Sigmoid colon (tissue), 7 donors: Measurements from ENCODE around the gene UCN. TPM values are rescaled to one million over a fixed set of nuclear protein-coding genes. Genes with fewer than 3 reads are reported as not detected.

Experiments used
- DNase-seq: peaks from one replicate; pipeline ENCODE4 v3.0.0-alpha.2; 2019
- H3K27ac ChIP-seq, 4 donors: fragments of 200-600 bp; sonication (generic); one replicate each; pipeline ENCODE4 v1.5.1; 2016 to 2019; ENCODE audit warnings: mild to moderate bottlenecking in 1 of 4
- H3K27me3 ChIP-seq, 3 donors: fragments of 200-600 bp; sonication (generic); one replicate each; pipeline ENCODE4 v1.5.1; 2019; ENCODE audit warnings: mild to moderate bottlenecking in 1 of 3
- H3K36me3 ChIP-seq, 4 donors: fragments of 200-600 bp; sonication (generic); one replicate each; pipeline ENCODE4 v1.5.1; 2016 to 2019
- H3K4me1 ChIP-seq, 4 donors: fragments of 200-600 bp; sonication (generic); one replicate each; pipeline ENCODE4 v1.5.1; 2017 to 2019
- H3K4me3 ChIP-seq, 4 donors: fragments of 200-600 bp; sonication (generic); one replicate each; pipeline ENCODE4 v1.5.1; 2017 to 2019; ENCODE audit warnings: mild to moderate bottlenecking in 2 of 4, moderate library complexity in 1 of 4
- H3K9me3 ChIP-seq, 4 donors: fragments of 200-600 bp in 3 of 4; sonication (generic) in 3 of 4; one replicate each; pipeline versions ENCODE4 v1.5.1 to v1.6.1; 2013 to 2019
- EP300 ChIP-seq, 4 donors: sonication (generic); formaldehyde crosslinking; IDR thresholded peaks; one replicate each; pipeline ENCODE4 v1.6.1; 2017; ENCODE audit warnings: antibody characterized with exemption in 4 of 4
- POLR2A ChIP-seq, 2 donors: fragments of 450-650 bp; IDR thresholded peaks; one replicate each; pipeline ENCODE4 v1.6.1; 2016; ENCODE audit warnings: antibody characterized with exemption in 2 of 2, mild to moderate bottlenecking in 2 of 2, moderate library complexity in 2 of 2
- POLR2AphosphoS5 ChIP-seq, 4 donors: sonication (generic); formaldehyde crosslinking; IDR thresholded peaks; one replicate each; pipeline ENCODE4 v1.6.1; 2017; ENCODE audit warnings: antibody characterized with exemption in 4 of 4
- WGBS, 2 donors: extraction: QIAGEN DNeasy Blood & Tissue Kit; methylation state at CpG; one replicate each; pipeline ENCODE4 v1.1.7; 2013; 5-methylcytosine and 5-hydroxymethylcytosine counted together
- intact Hi-C: fragments of 100-400 bp; cut with DNase I; formaldehyde crosslinking; loops from one replicate; pipeline ENCODE4 v1.15.1; 2023
- polyA plus RNA-seq, 3 donors: library from polyadenylated mRNA; stranded (reverse); fragments of 200-250 nt; gene quantifications; one replicate each; pipeline ENCODE4 v1.2.3, GENCODE V29; 2013
- total RNA-seq, 4 donors: library from RNA; depleted of rRNA; stranded (reverse); fragments of >200 nt; gene quantifications; one replicate each; pipeline ENCODE4 v1.1.0, GENCODE V29; 2016
- TF ChIP-seq, protein P1 (sequence below), 4 experiments: fragments of 450-650 bp in 3 of 4; fragments of 200-600 bp in 1 of 4; IDR thresholded peaks; one replicate each; pipeline ENCODE4 v1.5.1; 2016 to 2019; ENCODE audit warnings: antibody characterized with exemption in 4 of 4, mild to moderate bottlenecking in 3 of 4, moderate library complexity in 2 of 4
- donor health status: healthy with polysubstance abuse.
- donor health status: Bipolar disorder and iron deficiency.
- donor health status: healthy.

UCN gene
- total and polyA plus RNA-seq, 7 donors: 0.71 to 6.5 (median 1.6) TPM; not detected in 2

DNA sequence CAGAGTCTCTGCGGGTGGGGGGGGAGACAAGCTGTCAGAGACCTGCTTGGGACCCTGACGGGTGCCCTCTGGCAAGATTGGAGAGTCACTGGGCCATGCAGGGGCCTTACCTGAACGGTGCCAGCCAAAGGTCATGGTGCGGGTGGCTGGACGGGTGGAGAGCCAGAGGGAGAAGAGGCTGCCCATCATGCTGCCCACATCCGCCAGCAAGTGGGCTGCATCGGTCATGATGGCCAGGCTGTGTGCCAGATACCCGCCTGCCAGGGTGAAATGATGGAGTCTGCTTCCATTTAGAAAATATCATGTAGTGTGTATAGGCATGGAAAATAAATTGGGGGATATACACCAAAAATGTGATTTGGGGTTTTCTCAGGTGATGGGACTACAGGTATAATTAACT is 50.2 kb downstream of the UCN start:
- TF ChIP-seq, protein P1, sequence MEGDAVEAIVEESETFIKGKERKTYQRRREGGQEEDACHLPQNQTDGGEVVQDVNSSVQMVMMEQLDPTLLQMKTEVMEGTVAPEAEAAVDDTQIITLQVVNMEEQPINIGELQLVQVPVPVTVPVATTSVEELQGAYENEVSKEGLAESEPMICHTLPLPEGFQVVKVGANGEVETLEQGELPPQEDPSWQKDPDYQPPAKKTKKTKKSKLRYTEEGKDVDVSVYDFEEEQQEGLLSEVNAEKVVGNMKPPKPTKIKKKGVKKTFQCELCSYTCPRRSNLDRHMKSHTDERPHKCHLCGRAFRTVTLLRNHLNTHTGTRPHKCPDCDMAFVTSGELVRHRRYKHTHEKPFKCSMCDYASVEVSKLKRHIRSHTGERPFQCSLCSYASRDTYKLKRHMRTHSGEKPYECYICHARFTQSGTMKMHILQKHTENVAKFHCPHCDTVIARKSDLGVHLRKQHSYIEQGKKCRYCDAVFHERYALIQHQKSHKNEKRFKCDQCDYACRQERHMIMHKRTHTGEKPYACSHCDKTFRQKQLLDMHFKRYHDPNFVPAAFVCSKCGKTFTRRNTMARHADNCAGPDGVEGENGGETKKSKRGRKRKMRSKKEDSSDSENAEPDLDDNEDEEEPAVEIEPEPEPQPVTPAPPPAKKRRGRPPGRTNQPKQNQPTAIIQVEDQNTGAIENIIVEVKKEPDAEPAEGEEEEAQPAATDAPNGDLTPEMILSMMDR (IDR thresholded peaks at IDR 0.05): no peak
- TF ChIP-seq EP300 (IDR thresholded peaks at IDR 0.05) (no peak), POLR2A (IDR thresholded peaks at IDR 0.05) (no peak), POLR2AphosphoS5 (IDR thresholded peaks at IDR 0.05) (no peak)
- Histone ChIP-seq H3K27me3 (peaks cover 28 to 80% (median 51%) of the 10 kb centered on the region in 3 donors), H3K4me3 (no peak overlapping the region), H3K4me1 (peaks cover 0 to 14% (median 14%) of the 10 kb centered on the region in 4 donors), H3K27ac (no peak overlapping the region), H3K9me3 (no peaks in the 10 kb centered on the region), H3K36me3 (no peaks in the 10 kb centered on the region)
- DNase-seq: no peak
- WGBS, 2 donors: 82 to 90% methylated on average over 8 of the region's 8 CpGs
- intact Hi-C loops: no loop called here

Other genes starting within 250 kb of the UCN start
- 100 to 1,000 TPM; 244 to 428 (median 382) TPM for gene OST4, start 236.8 kb downstream of the UCN start, total RNA-seq
- gene OST4, start 236.8 kb downstream of the UCN start, polyA plus RNA-seq: 100 to 1,000 TPM; 366 to 688 (median 635) TPM
- gene EMILIN1, start 229.8 kb downstream of the UCN start, total RNA-seq: 100 to 1,000 TPM; 156 to 350 (median 279) TPM
- gene EMILIN1, start 229.8 kb downstream of the UCN start, polyA plus RNA-seq: 10 to 100 TPM in 1 of 3 donors, 1 to 10 TPM in 2; 4.8 to 50.9 (median 5.3) TPM
- 1 to 10 TPM; 1.6 to 5.3 (median 3.8) TPM for gene KHK, start 221.7 kb downstream of the UCN start, total RNA-seq
- gene KHK, start 221.7 kb downstream of the UCN start, polyA plus RNA-seq: 10 to 100 TPM in 1 of 3 donors, 1 to 10 TPM in 2; 2.4 to 12.7 (median 6.7) TPM
- 1 to 10 TPM in 2 of 4 donors, under 1 TPM in 2; 0.68 to 1.4 (median 0.97) TPM for gene CGREF1, start 189.3 kb downstream of the UCN start, total RNA-seq
- 1 to 10 TPM in 1 of 3 donors, not detected in 2; 2.6 TPM for gene CGREF1, start 189.3 kb downstream of the UCN start, polyA plus RNA-seq
- gene ABHD1, start 184.6 kb downstream of the UCN start, total RNA-seq: not detected
- gene ABHD1, start 184.6 kb downstream of the UCN start, polyA plus RNA-seq: under 1 TPM in 1 of 3 donors, not detected in 2; 0.15 TPM
- 10 to 100 TPM; 47.6 to 58.5 (median 51.6) TPM for gene PREB, start 173.8 kb downstream of the UCN start, total RNA-seq
- gene PREB, start 173.8 kb downstream of the UCN start, polyA plus RNA-seq: 10 to 100 TPM; 28.2 to 50.1 (median 41.8) TPM
- not detected for gene PRR30, start 169.0 kb downstream of the UCN start, total RNA-seq
- gene PRR30, start 169.0 kb downstream of the UCN start, polyA plus RNA-seq: not detected
- not detected for gene TCF23, start 159.4 kb downstream of the UCN start, total RNA-seq
- gene TCF23, start 159.4 kb downstream of the UCN start, polyA plus RNA-seq: under 1 TPM in 1 of 3 donors, not detected in 2; 0.03 TPM
- 100 to 1,000 TPM; 128 to 226 (median 159) TPM for gene ATRAID, start 96.4 kb downstream of the UCN start, total RNA-seq
- gene ATRAID, start 96.4 kb downstream of the UCN start, polyA plus RNA-seq: 10 to 100 TPM; 58.5 to 99.7 (median 73.9) TPM
- 10 to 100 TPM in 3 of 4 donors, 1 to 10 TPM in 1; 7.2 to 15.5 (median 12.9) TPM for gene SLC5A6, start 96.2 kb downstream of the UCN start, total RNA-seq
- 10 to 100 TPM in 1 of 3 donors, 1 to 10 TPM in 2; 2.4 to 26.7 (median 3.5) TPM for gene SLC5A6, start 96.2 kb downstream of the UCN start, polyA plus RNA-seq
- gene CAD, start 91.1 kb downstream of the UCN start, total RNA-seq: 10 to 100 TPM in 3 of 4 donors, 1 to 10 TPM in 1; 9.1 to 25.2 (median 17.1) TPM
- 10 to 100 TPM in 1 of 3 donors, 1 to 10 TPM in 2; 1.8 to 27.4 (median 3.0) TPM for gene CAD, start 91.1 kb downstream of the UCN start, polyA plus RNA-seq
- 1 to 10 TPM in 1 of 4 donors, under 1 TPM in 2, not detected in 1; 0.28 to 1.1 (median 0.68) TPM for gene SLC30A3, start 45.4 kb downstream of the UCN start, total RNA-seq
- gene SLC30A3, start 45.4 kb downstream of the UCN start, polyA plus RNA-seq: under 1 TPM in 2 of 3 donors, not detected in 1; 0.10 to 0.60 TPM
- gene DNAJC5G, start 33.0 kb downstream of the UCN start, total RNA-seq: 1 to 10 TPM in 1 of 4 donors, under 1 TPM in 1, not detected in 2; 0.71 to 1.7 TPM
- not detected for gene DNAJC5G, start 33.0 kb downstream of the UCN start, polyA plus RNA-seq
- gene TRIM54, start 26.0 kb downstream of the UCN start, total RNA-seq: under 1 TPM in 1 of 4 donors, not detected in 3; 0.41 TPM
- under 1 TPM in 2 of 3 donors, not detected in 1; 0.16 to 0.46 TPM for gene TRIM54, start 26.0 kb downstream of the UCN start, polyA plus RNA-seq
- gene MPV17, start 14.7 kb upstream of the UCN start, total RNA-seq: 10 to 100 TPM; 48.1 to 68.6 (median 61.1) TPM
- 10 to 100 TPM; 22.2 to 61.8 (median 28.7) TPM for gene MPV17, start 14.7 kb upstream of the UCN start, polyA plus RNA-seq
- 10 to 100 TPM; 23.3 to 46.5 (median 28.9) TPM for gene GTF3C2, start 48.3 kb upstream of the UCN start, total RNA-seq
- gene GTF3C2, start 48.3 kb upstream of the UCN start, polyA plus RNA-seq: 10 to 100 TPM; 28.8 to 33.4 (median 31.9) TPM
- gene EIF2B4, start 61.9 kb upstream of the UCN start, total RNA-seq: 10 to 100 TPM; 41.5 to 64.2 (median 54.8) TPM
- gene EIF2B4, start 61.9 kb upstream of the UCN start, polyA plus RNA-seq: 10 to 100 TPM; 26.4 to 31.4 (median 28.0) TPM
- 100 to 1,000 TPM in 1 of 4 donors, 10 to 100 TPM in 3; 71.2 to 102 (median 98.1) TPM for gene SNX17, start 62.2 kb upstream of the UCN start, total RNA-seq
- 10 to 100 TPM; 70.5 to 92.4 (median 78.1) TPM for gene SNX17, start 62.2 kb upstream of the UCN start, polyA plus RNA-seq
- gene ZNF513, start 72.3 kb upstream of the UCN start, total RNA-seq: 1 to 10 TPM; 5.0 to 8.7 (median 7.2) TPM
- 10 to 100 TPM; 15.7 to 27.5 (median 20.4) TPM for gene ZNF513, start 72.3 kb upstream of the UCN start, polyA plus RNA-seq
- gene PPM1G, start 101.1 kb upstream of the UCN start, total RNA-seq: 10 to 100 TPM; 40.8 to 48.3 (median 44.5) TPM
- 10 to 100 TPM; 42.0 to 93.4 (median 47.4) TPM for gene PPM1G, start 101.1 kb upstream of the UCN start, polyA plus RNA-seq
- 10 to 100 TPM; 78.5 to 93.5 (median 86.4) TPM for gene NRBP1, start 120.2 kb upstream of the UCN start, total RNA-seq
- 10 to 100 TPM; 60.8 to 72.8 (median 72.7) TPM for gene NRBP1, start 120.2 kb upstream of the UCN start, polyA plus RNA-seq
- gene KRTCAP3, start 133.9 kb upstream of the UCN start, total RNA-seq: under 1 TPM in 1 of 4 donors, not detected in 3; 0.54 TPM
- 10 to 100 TPM; 33.0 to 93.5 (median 46.5) TPM for gene KRTCAP3, start 133.9 kb upstream of the UCN start, polyA plus RNA-seq
- gene IFT172, start 181.3 kb upstream of the UCN start, total RNA-seq: 10 to 100 TPM; 25.7 to 37.7 (median 33.9) TPM
- 100 to 1,000 TPM in 2 of 3 donors, 10 to 100 TPM in 1; 82.3 to 139 (median 123) TPM for gene IFT172, start 181.3 kb upstream of the UCN start, polyA plus RNA-seq
- 1 to 10 TPM; 6.1 to 6.8 (median 6.6) TPM for gene FNDC4, start 186.8 kb upstream of the UCN start, total RNA-seq
- 1 to 10 TPM in 2 of 3 donors, under 1 TPM in 1; 0.69 to 4.9 (median 4.8) TPM for gene FNDC4, start 186.8 kb upstream of the UCN start, polyA plus RNA-seq
- gene GCKR, start 188.4 kb upstream of the UCN start, total RNA-seq: 1 to 10 TPM in 1 of 4 donors, not detected in 3; 1.1 TPM
- under 1 TPM in 1 of 3 donors, not detected in 2; 0.32 TPM for gene GCKR, start 188.4 kb upstream of the UCN start, polyA plus RNA-seq